GM19240 (cell line): ENCODE data around the gene SDR42E1.

ENCODE experiments used
- DNase-seq: peaks from one replicate; pipeline ENCODE4 v3.0.0; 2011; ENCODE audit warnings: low spot score; ENCODE audit not compliant: insufficient read length

Gene SDR42E1

DNA sequence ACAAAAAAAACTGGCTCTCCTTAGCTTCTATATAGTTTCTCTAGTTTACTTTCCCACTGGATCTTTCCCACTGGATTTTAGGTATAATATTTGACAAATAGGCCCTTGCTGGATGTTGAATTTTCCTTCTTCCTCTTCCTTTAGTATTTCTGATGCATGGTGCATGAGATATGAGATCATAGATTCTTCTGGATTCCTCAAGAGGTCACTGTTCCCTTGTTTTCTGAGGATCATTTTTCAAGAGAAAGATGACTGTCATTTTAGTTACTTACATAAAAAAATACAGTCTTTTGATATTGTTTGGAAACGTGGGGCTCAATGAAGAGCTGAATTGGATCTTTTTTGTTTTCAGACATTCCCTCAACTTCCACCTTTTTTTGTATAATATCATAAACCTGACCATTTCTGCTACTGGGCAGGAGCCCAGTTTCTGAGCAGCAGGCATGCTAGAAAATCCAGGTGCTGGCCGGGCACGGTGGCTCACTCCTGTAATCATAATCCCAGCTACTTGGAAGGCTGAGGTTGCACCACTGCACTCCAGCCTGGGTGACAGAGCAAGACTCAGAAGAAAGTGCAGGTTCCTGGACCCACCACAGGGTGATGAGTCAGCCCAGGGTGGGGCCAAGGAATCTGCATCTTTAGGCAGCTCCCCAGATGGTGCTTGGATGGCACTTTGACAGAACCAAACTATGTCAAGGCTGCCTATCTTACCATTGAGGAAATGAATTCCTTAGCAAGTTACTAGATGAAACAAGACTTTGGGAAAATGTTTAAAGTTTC, 70.3 kb downstream of the SDR42E1 start:
- DNase-seq = no peak

DNA sequence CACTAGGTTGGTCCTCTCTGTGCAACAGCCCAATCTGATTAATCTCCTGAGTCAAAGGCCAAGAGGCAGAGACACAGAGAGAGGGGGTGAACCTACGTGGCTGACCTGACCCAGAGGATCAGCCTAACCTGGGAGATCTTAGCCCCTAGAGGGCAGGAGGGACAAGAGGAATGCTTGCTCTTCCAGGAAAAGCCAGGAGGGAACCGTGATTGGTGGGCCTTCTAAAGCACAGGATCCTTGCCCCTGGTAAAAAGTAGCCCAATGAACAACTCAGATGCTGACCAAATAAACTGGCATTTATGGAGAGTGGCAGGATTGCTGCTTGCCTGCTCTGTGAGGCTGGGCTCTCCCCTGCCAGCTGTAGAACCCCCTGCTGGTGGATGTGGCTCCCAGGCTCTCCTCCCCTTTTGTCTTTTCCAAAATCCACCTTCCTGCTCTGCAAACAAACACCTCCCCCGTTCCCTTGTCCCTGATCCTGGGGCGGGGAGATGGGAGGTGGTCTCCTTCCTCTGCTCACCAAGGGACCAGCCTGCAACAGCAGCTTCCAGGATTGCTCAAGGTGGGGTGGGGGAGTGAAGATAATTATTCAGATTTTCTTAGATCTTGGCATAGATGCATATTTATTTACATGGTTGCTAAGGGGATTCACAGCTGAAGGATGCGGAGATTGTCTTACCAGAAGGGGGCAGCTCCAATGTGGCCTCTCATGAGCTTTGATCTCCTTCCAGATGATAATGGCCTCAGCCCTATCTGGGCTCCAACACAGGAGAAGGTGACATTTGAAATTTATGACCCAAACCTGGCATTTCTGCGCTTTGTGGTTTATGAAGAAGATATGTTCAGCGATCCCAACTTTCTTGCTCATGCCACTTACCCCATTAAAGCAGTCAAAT, 71.9 kb downstream of the SDR42E1 start:
- DNase-seq = no peak
